GM20431 (cell line): Measurements from ENCODE around the gene HDAC8.

Experiments used
- in situ Hi-C: fragments of 300-500 bp; cut with MseI, MboI; formaldehyde crosslinking; loops from one replicate; pipeline ENCODE4 v1.15.0; 2020; ENCODE audit warnings: low sequenced_read_pairs; ENCODE audit not compliant: unreplicated experiment

Gene HDAC8

DNA sequence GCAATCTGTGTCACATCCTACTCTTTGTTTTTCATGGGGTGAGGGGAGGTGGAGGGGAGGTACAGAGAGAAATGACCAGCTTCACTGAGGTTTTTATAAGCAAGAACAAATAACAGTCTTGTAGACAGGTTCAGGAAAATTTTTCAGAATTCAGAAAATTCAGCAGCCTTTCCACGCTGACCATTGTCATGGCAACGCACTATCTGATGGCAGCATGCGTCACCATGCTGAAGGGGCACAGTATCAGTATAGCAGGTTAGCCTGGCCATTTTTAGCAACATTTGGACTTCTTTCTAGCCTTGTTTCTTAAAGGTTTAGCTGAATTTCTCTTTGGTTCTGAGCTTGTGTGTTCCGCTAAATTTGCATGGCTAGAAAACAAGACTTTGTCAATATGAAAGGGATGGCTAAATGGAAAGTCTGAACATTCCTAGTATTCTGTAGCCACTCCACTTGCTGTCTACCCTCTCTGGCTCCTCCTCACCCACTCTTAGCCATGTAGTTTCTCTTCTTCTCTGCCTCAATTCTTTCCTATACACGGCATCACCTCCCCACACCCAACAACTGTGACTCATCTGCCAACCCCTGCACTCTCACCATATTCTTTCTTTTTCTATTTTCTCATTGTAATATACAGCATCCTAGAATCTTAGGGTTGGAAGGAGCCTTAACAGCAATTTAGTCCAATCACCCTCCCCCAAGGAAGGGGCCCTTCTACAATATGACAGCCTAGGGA, 224.2 kb downstream of the HDAC8 start:
- in situ Hi-C loops: no loop called here

GRCh38 chrX:72347366-72347765, 225.3 kb downstream of the HDAC8 start:
- in situ Hi-C loops: no loop called here

DNA sequence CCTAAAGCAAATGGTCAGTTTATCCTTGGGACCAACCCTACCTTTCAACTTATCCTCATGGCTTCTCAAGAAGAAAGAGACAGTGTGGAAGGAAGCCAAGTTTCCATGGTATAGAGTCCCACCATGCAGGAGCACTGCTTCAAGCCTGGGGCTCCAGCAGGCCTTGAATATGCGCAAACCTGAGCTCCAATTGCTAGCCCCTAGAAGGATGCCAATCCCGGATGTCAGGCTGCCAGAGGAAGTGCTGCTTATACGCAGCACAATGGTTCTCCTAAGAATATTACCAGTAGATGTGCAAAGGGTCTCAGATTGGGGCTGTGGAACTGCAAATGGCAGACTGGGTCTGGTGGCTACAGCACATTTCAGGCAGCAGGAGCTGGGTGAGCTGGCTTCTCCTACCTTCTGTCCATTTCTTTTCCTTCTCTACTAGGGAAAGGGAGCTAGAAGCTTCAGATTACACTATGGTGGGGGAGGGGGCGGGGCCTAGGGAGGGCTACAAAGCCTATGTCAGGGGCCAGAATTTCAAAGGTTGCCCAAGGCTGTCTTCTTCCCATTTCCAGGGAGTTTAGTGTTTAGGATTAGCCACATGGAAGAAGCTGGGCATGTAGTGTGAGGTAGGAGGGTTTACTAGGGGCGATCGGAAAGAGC, 226.2 kb downstream of the HDAC8 start:
- in situ Hi-C loops: no loop called here

DNA sequence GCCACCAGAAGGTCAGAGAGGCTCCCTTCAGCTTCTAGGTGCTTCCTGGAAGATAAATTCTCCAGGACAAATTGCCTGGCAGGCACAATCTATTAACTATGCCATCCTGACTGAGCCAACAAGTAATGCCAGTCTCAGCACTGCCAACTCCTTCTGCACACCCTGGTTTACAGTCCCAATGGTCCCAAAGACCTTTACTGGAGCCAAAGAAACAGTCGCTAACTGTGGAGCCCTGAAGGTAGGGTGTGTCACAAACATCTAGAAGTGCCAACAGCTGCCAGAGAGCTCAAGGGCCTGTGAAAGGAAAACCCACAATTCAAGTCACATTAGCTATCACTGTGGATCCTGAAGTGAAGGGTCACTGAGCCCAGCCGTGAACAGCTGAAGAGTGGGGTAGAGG, 232.0 kb downstream of the HDAC8 start:
- in situ Hi-C loops: no loop called here

GRCh38 chrX:72340041-72340440, 232.6 kb downstream of the HDAC8 start:
- in situ Hi-C loops: no loop called here

GRCh38 chrX:72330131-72330530, 242.5 kb downstream of the HDAC8 start:
- in situ Hi-C loops: no loop called here

DNA sequence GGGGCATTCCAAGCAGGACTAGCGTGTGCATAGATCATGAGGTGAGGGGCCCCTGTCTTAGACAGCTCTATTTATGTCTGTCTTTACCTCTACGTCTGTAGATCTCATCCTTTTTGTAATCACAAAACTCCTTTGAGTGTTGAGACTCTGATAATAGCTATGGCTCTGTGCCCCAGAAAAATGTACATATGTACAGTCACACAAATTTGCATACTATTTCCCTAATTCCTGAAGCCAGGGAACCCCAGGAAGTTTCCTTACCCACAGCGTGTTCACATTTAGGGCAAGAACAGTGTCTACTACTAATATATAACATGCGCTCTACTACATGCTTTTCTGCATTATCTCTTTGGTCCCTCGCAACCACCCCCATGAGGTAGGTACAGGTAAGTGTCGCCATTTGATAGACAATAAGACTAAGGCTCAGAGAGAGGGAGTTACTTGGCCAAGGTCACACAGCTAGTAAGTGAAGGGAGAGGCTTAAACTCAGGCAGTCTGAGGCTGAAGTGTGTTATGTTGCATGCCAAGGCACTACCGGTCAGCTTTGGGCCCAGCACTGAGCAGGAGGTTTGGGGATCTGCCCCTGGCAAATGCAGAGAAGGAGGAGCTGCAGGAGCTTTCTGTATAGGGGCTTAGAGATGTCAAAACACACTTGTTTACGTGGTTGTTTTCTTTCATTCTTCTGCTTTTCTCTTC, 245.9 kb downstream of the HDAC8 start:
- in situ Hi-C loops: no loop called here

DNA sequence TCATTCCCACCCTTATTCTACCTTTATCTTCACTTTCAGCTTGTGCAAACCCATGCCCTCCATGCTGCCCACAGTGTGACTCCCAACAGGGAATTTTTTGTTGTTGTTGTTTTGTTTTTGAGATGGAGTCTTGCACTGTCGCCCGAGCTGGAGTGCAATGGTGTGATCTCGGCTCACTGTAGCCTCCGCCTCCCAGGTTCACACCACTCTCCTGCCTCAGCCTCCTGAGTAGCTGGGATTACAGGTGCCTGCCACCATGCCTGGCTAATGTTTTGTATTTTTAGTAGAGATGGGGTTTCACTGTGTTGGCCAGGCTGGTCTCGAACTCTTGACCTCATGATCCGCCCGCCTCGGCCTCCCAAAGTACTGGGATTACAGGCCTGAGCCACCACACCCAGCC, 253.0 kb downstream of the HDAC8 start:
- in situ Hi-C loops: loop anchor here (25.0 kb wide), 1 partner anchor 218 kb away; no protein-coding TSS in a partner anchor

GRCh38 chrX:72317139-72317538, 255.5 kb downstream of the HDAC8 start:
- in situ Hi-C loops: loop anchor here (25.0 kb wide), 1 partner anchor 220 kb away; no protein-coding TSS in a partner anchor

- in situ Hi-C loops: loop anchor here (25.0 kb wide), 1 partner anchor 221 kb away; no protein-coding TSS in a partner anchor
Observed at GRCh38 chrX:72316408-72317110, 256.1 kb downstream of the HDAC8 start.

GRCh38 chrX:72314881-72315280, 257.8 kb downstream of the HDAC8 start:
- in situ Hi-C loops: loop anchor here (25.0 kb wide), 1 partner anchor 222 kb away; no protein-coding TSS in a partner anchor

- in situ Hi-C loops: loop anchor here (25.0 kb wide), 1 partner anchor 223 kb away; no protein-coding TSS in a partner anchor
Observed at GRCh38 chrX:72313707-72314641, 258.7 kb downstream of the HDAC8 start.

DNA sequence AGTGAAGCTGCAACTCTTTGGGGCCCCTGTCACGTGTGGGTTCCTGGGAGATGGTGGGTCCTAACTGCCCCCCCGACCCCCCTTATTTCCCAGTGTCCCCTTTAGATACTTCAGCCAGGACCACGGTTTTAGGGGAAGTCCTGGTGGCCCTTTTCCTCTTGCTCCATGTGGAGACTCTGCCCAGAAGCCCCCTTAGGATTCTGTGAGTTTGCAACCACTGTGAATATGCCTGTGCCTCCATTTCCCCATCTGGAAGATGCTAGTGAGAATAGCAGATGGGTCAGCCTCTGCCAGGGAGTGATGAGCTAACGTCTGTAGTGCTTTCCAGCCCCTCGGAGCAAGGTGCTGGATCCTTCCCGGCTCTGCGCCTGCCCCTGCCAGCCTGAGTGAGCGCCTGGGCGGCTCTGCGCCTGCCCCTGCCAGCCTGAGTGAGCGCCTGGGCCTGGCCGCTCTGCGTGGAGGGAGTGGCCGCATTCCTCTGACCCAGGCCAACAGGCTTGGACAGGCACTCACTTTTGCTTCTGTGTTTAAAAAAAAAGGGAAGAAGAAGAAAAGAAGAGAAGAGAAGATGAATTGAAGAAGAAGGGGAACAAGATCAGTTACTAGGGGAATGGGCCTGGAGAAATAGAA, 260.2 kb downstream of the HDAC8 start:
- in situ Hi-C loops: loop anchor here (25.0 kb wide), 1 partner anchor 225 kb away; no protein-coding TSS in a partner anchor

DNA sequence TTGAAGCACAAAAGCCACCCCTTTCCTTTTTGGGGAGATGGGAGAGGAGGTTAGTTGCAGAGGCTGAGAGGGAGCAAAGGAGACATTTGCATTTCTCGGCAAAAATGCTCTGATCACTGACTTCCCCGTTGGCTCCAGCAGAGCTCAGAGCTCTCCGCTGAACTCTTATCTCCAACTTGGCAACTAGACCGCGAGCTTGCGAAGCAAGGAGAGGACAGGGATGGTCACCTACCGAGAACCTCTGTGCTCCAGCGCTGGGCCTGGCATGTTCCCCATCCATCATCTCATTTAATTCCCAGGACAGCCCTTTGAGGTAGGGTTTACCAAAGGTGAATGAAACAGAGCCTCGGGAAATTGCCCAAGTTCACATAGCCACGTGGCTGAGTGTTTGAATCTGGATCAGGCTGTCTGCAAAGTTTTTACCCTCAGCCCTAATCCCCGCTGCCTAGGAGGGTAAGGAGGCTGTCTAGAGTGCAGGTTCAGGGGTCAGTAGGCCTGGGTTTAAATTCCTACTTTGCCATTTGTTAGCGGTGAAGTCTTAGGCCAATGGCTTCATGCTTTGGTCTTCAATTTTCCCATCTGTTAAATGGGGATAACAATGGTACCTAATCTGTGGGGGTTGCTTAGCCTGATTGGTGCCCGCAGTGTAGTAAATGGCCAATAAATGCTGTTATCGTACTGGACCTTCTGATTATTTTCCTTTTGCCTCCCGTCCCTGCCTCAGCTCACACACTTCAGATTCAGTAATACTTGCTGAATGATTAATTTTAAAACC, 263.2 kb downstream of the HDAC8 start:
- in situ Hi-C loops: loop anchor here (25.0 kb wide), 1 partner anchor 228 kb away; no protein-coding TSS in a partner anchor

- in situ Hi-C loops: loop anchor here (25.0 kb wide), 1 partner anchor 229 kb away; no protein-coding TSS in a partner anchor
Observed at GRCh38 chrX:72308566-72309296, 263.9 kb downstream of the HDAC8 start.

DNA sequence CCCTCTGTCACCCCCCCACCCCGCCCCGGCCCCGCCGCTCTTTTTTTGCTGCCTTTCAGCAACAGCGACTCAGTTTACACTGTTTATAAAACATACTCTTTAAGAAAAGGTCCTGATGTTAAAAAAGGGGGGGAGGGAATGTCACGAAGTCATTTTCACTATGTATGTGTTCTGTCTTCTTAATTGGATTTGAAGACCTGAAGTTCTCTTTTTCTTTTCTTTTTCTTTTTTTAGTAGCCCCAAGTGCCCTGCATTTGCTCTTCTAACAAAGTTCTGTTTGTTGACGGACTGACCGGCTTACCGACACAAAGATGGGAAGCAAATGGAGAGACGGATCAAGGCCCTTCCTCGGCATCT, 264.5 kb downstream of the HDAC8 start:
- in situ Hi-C loops: loop anchor here (25.0 kb wide), 1 partner anchor 229 kb away; no protein-coding TSS in a partner anchor

DNA sequence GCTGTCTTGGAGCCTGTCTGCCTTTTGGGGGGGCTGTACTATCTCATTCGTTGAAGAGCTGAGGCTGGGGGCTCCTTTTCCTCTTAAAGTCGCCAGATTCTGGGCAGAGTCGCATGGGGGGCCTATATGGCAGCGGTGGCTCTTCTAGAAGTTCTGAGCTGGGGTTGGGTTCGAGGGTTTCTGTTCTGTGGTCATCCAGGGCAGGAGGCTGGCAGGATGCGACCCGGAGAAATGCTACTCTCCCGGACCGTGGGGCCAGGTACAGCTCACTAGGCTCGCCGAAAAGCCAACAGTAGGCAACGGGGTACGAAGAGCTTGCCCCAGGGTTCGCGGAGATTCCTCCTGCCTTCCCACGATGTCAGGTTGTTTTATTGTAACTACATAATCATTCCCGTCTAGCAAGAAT, 265.0 kb downstream of the HDAC8 start:
- in situ Hi-C loops: loop anchor here (25.0 kb wide), 1 partner anchor 230 kb away; no protein-coding TSS in a partner anchor
